Gastrocnemius medialis (tissue), 4 donors: ENCODE results near the gene CCDC174.

ENCODE experiments used
- POLR2A ChIP-seq, 2 donors: fragments of 450-650 bp; IDR thresholded peaks; one replicate each; pipeline ENCODE4 v1.6.1; 2017; ENCODE audit warnings: antibody characterized with exemption in 2 of 2, mild to moderate bottlenecking in 2 of 2, moderate library complexity in 2 of 2
- TF ChIP-seq, protein P1 (sequence below), 5 experiments: fragments of 450-650 bp in 3 of 5; fragments of 200-600 bp in 2 of 5; sonication (generic) in 2 of 5; IDR thresholded peaks in 4 of 5; conservative IDR thresholded peaks in 1 of 5; 1 replicate in 4 of 5; 2 replicates in 1 of 5; pipeline ENCODE4 v1.5.1; 2016 to 2019; ENCODE audit warnings: antibody characterized with exemption in 5 of 5, mild to moderate bottlenecking in 3 of 5, moderate library complexity in 3 of 5

DNA sequence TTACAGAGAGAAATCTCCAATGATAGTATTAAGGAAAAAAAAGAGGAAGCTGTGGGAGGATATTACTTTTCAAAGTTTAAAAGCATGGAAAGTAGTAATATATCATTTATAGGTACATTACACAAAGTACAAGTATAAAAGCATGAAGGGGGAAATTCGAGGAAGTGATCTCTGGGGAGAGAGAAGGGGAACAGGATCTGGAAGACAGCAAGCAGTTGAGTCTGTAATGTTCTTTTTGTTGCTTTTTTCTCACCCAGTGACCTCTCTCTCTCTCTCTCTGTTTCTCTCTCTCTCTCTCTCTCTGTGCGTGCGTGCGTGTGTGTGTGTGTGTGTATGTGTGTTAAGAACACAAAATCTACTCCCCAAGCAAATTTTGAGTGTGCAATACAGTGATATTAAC is 33.6 kb downstream of the CCDC174 start:
- TF ChIP-seq, protein P1, sequence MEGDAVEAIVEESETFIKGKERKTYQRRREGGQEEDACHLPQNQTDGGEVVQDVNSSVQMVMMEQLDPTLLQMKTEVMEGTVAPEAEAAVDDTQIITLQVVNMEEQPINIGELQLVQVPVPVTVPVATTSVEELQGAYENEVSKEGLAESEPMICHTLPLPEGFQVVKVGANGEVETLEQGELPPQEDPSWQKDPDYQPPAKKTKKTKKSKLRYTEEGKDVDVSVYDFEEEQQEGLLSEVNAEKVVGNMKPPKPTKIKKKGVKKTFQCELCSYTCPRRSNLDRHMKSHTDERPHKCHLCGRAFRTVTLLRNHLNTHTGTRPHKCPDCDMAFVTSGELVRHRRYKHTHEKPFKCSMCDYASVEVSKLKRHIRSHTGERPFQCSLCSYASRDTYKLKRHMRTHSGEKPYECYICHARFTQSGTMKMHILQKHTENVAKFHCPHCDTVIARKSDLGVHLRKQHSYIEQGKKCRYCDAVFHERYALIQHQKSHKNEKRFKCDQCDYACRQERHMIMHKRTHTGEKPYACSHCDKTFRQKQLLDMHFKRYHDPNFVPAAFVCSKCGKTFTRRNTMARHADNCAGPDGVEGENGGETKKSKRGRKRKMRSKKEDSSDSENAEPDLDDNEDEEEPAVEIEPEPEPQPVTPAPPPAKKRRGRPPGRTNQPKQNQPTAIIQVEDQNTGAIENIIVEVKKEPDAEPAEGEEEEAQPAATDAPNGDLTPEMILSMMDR (IDR thresholded peaks at IDR 0.05 in 4 of 5, conservative IDR thresholded peaks at IDR 0.05 in 1 of 5), result no peak
- TF ChIP-seq POLR2A (IDR thresholded peaks at IDR 0.05), result no peak
